H1 (cell line): ENCODE measurements around the gene TXNDC16. TPM values are rescaled to one million over a fixed set of nuclear protein-coding genes. Genes with fewer than 3 reads are reported as not detected.
A peak's percentile ranks its signal among the peaks of the same experiment; 100 is the strongest.

Experiments
- CTCF ChIA-PET: fragments of 300-600 bp; sonication (Branson Sonifier 250); formaldehyde crosslinking; loops from one replicate; lab custom pipeline; 2021; ENCODE audit not compliant: partially characterized antibody; lab: Charles Lee
- POLR2A ChIA-PET: fragments of 300-600 bp; sonication (Branson Sonifier 250); formaldehyde crosslinking; loops from one replicate; lab custom pipeline; 2021; ENCODE audit warnings: inconsistent platforms; ENCODE audit not compliant: partially characterized antibody; lab: Charles Lee
- DNase-seq, 2 experiments: peaks; one replicate each; pipeline versions ENCODE4 v3.0.0 to v3.0.0-alpha.2; 2010 to 2022; ENCODE audit warnings: low spot score in 2 of 2, low read depth in 1 of 2, mixed read lengths in 1 of 2
- FAIRE-seq: peaks from 2 replicates; lab custom pipeline; 2011; peaks lifted over from hg19 to GRCh38; lab: Jason Lieb, UNC
- H2AFZ ChIP-seq: 2 replicates; pipeline ENCODE4 v1.8.1; 2012; ENCODE audit warnings: low read length, inconsistent platforms
- H2AK5ac ChIP-seq: 2 replicates; pipeline ENCODE4 v1.6.1; 2013; ENCODE audit warnings: low read depth, low read length
- H2BK120ac ChIP-seq: replicated peaks from 2 replicates; pipeline ENCODE3; 2013; ENCODE audit warnings: low read depth, low read length, inconsistent platforms
- H2BK12ac ChIP-seq: 2 replicates; pipeline ENCODE4 v1.6.1; 2013; ENCODE audit warnings: low read depth, low read length
- H2BK15ac ChIP-seq: 2 replicates; pipeline ENCODE4 v1.6.1; 2013; ENCODE audit warnings: low read length
- H2BK20ac ChIP-seq: 2 replicates; pipeline ENCODE4 v1.6.1; 2013; ENCODE audit warnings: low read length
- H2BK5ac ChIP-seq: 2 replicates; pipeline ENCODE4 v1.6.1; 2013; ENCODE audit warnings: low read depth, low read length
- H3K14ac ChIP-seq: 2 replicates; pipeline ENCODE4 v1.6.1; 2013; ENCODE audit warnings: inconsistent platforms; ENCODE audit not compliant: insufficient read length
- H3K18ac ChIP-seq: 2 replicates; pipeline ENCODE4 v1.6.1; 2013; ENCODE audit warnings: low read length; ENCODE audit errors: extremely low read depth
- H3K23ac ChIP-seq: 2 replicates; pipeline ENCODE4 v1.6.1; 2013; ENCODE audit warnings: inconsistent platforms; ENCODE audit not compliant: insufficient read length
- H3K23me2 ChIP-seq: 2 replicates; pipeline ENCODE4 v1.6.1; 2013; ENCODE audit warnings: low read depth, low read length
- H3K27ac ChIP-seq: 2 replicates; pipeline ENCODE4 v1.6.1; 2011; ENCODE audit warnings: low read depth, low read length, inconsistent platforms
- H3K27me3 ChIP-seq, 4 experiments: replicated peaks in 1 of 4; 1 replicate in 1 of 4; 2 replicates in 3 of 4; pipeline versions ENCODE4 v1.6.1 to v1.8.1; 2011 to 2013; ENCODE audit warnings: low read length in 3 of 4, mild to moderate bottlenecking in 3 of 4, inconsistent platforms in 2 of 4, mixed read lengths in 2 of 4, moderate library complexity in 1 of 4; ENCODE audit not compliant: control insufficient read depth in 3 of 4, insufficient read depth in 3 of 4; ENCODE audit errors: extremely low read depth in 1 of 4
- H3K36me3 ChIP-seq, 4 experiments: 2 replicates each; pipeline versions ENCODE4 v1.6.1 to v1.8.1; 2011 to 2013; ENCODE audit warnings: mild to moderate bottlenecking in 4 of 4, low read length in 3 of 4, moderate library complexity in 2 of 4, control low read depth in 1 of 4, inconsistent platforms in 1 of 4; ENCODE audit not compliant: insufficient read depth in 4 of 4, control insufficient read depth in 2 of 4
- H3K4ac ChIP-seq: replicated peaks from 2 replicates; pipeline ENCODE3; 2013; ENCODE audit warnings: low read length, low read depth, mixed read lengths, inconsistent platforms; ENCODE audit not compliant: insufficient read length
- H3K4me1 ChIP-seq, 4 experiments: replicated peaks in 1 of 4; 1 replicate in 1 of 4; 2 replicates in 3 of 4; pipeline versions ENCODE4 v1.6.1 to v1.8.1; 2011 to 2013; ENCODE audit warnings: low read length in 3 of 4, inconsistent platforms in 2 of 4, mixed read lengths in 1 of 4; ENCODE audit not compliant: insufficient read depth in 4 of 4, control insufficient read depth in 3 of 4
- H3K4me2 ChIP-seq, 2 experiments: 2 replicates each; pipeline versions ENCODE4 v1.6.1 to v1.8.1; 2011 to 2013; ENCODE audit warnings: low read depth in 2 of 2, low read length in 2 of 2, control low read depth in 1 of 2, inconsistent platforms in 1 of 2, mild to moderate bottlenecking in 1 of 2; ENCODE audit not compliant: insufficient read depth in 1 of 2
- H3K4me3 ChIP-seq, 4 experiments: fragments of 200-600, 300-600 bp in 1 of 4; sonication (generic), shearing (Covaris generic), sonication (Bioruptor Twin) in 1 of 4; 2 replicates each; pipeline versions ENCODE4 v1.5.1 to v1.8.1; 2011 to 2016; ENCODE audit warnings: low read length in 4 of 4, low read depth in 3 of 4, control low read depth in 2 of 4, inconsistent platforms in 2 of 4, mild to moderate bottlenecking in 2 of 4, mixed read lengths in 1 of 4, moderate library complexity in 1 of 4; ENCODE audit not compliant: insufficient read depth in 2 of 4; ENCODE audit errors: extremely low read depth in 1 of 4
- H3K56ac ChIP-seq: replicated peaks from 2 replicates; pipeline ENCODE3; 2013; ENCODE audit warnings: low read depth, mild to moderate bottlenecking, mixed read lengths, low read length, inconsistent platforms; ENCODE audit not compliant: insufficient read length
- H3K79me1 ChIP-seq: 2 replicates; pipeline ENCODE4 v1.6.1; 2013; ENCODE audit warnings: low read depth, low read length, control low read depth
- H3K79me2 ChIP-seq, 2 experiments: 2 replicates each; pipeline versions ENCODE4 v1.6.1 to v1.8.1; 2012 to 2013; ENCODE audit warnings: low read length in 2 of 2, mild to moderate bottlenecking in 2 of 2, inconsistent platforms in 1 of 2; ENCODE audit not compliant: insufficient read depth in 2 of 2, control insufficient read depth in 1 of 2
- H3K9ac ChIP-seq, 4 experiments: replicated peaks in 1 of 4; 1 replicate in 1 of 4; 2 replicates in 3 of 4; pipeline versions ENCODE4 v1.6.1 to v1.8.1; 2011 to 2013; ENCODE audit warnings: low read depth in 3 of 4, low read length in 3 of 4, control low read depth in 2 of 4, mild to moderate bottlenecking in 2 of 4, moderate library complexity in 2 of 4, inconsistent platforms in 1 of 4; ENCODE audit errors: extremely low read depth in 1 of 4
- H3K9me3 ChIP-seq, 2 experiments: 2 replicates each; pipeline versions ENCODE4 v1.6.1 to v1.8.1; 2012 to 2013; ENCODE audit warnings: mild to moderate bottlenecking in 2 of 2, moderate library complexity in 2 of 2, control low read depth in 1 of 2, inconsistent platforms in 1 of 2, low read depth in 1 of 2, low read length in 1 of 2, mixed read lengths in 1 of 2; ENCODE audit not compliant: insufficient read depth in 2 of 2
- H4K20me1 ChIP-seq, 2 experiments: replicated peaks in 1 of 2; 2 replicates each; pipeline versions ENCODE3 to v1.8.1; 2011 to 2013; ENCODE audit warnings: inconsistent platforms in 2 of 2, low read length in 2 of 2, mild to moderate bottlenecking in 1 of 2; ENCODE audit not compliant: insufficient read depth in 2 of 2, control insufficient read depth in 1 of 2
- H4K5ac ChIP-seq: 2 replicates; pipeline ENCODE4 v1.6.1; 2013; ENCODE audit warnings: low read length, low read depth, mixed read lengths, inconsistent platforms; ENCODE audit not compliant: insufficient read length
- H4K8ac ChIP-seq: 2 replicates; pipeline ENCODE4 v1.8.0; 2013; ENCODE audit warnings: mild to moderate bottlenecking, moderate library complexity, low read length, inconsistent platforms; ENCODE audit not compliant: insufficient read depth; ENCODE audit errors: extremely low read depth
- H4K91ac ChIP-seq: replicated peaks from 2 replicates; pipeline ENCODE3; 2013; ENCODE audit warnings: low read length, mixed read lengths, inconsistent platforms; ENCODE audit not compliant: insufficient read length
- POLR2A ChIP-seq, 2 experiments: IDR thresholded peaks; 1 replicate in 1 of 2; 2 replicates in 1 of 2; pipeline ENCODE4 v1.6.1; 2011; ENCODE audit warnings: low read depth in 2 of 2, low read length in 2 of 2, mild to moderate bottlenecking in 2 of 2; ENCODE audit errors: control extremely low read depth in 1 of 2
- RAD21 ChIP-seq, 2 experiments: IDR thresholded peaks in 1 of 2; conservative IDR thresholded peaks in 1 of 2; 2 replicates each; pipeline ENCODE4 v1.6.1; 2011; ENCODE audit warnings: low read depth in 2 of 2, low read length in 2 of 2, improper control_type of control experiment in 1 of 2, inconsistent platforms in 1 of 2, mild to moderate bottlenecking in 1 of 2, moderate library complexity in 1 of 2
- WGBS, 2 experiments: shearing (Covaris generic) in 1 of 2; methylation state at CpG; one replicate each; pipeline versions ENCODE4 v1.1.6 to v1.1.7; 2013 to 2015; ENCODE audit warnings: low lambda C conversion rate in 2 of 2, mixed read lengths in 2 of 2, inconsistent platforms in 1 of 2, low coverage in 1 of 2, missing lambda C conversion rate in 1 of 2; ENCODE audit not compliant: insufficient replicate concordance in 2 of 2, insufficient coverage in 1 of 2, insufficient read length in 1 of 2; ENCODE audit errors: extremely low coverage in 1 of 2, missing lambda C conversion rate in 1 of 2; 5-methylcytosine and 5-hydroxymethylcytosine counted together
- polyA plus RNA-seq, 7 experiments: library from polyadenylated mRNA; depleted of rRNA in 3 of 7; stranded (reverse) in 5 of 7; unstranded in 2 of 7; fragments of >200 nt in 5 of 7; fragments of 200-250 nt in 2 of 7; gene quantifications; 1 replicate in 5 of 7; 2 replicates in 1 of 7; 4 replicates in 1 of 7; pipeline versions ENCODE4 v1.2.1 to v1.2.3, GENCODE V29; 2011 to 2013; ENCODE audit warnings: missing spikeins in 2 of 7, mixed read lengths in 2 of 7
- total RNA-seq: library from RNA; stranded (reverse); fragmentation: NEBNext Ultra II Directional; extraction: Animal tissue kit (Norgen Biotek cat#: 25700); gene quantifications from 2 replicates; pipeline ENCODE4 v1.2.1, GENCODE V29; 2021
- TF ChIP-seq, protein P1 (sequence below), 3 experiments: IDR thresholded peaks; 1 replicate in 2 of 3; 2 replicates in 1 of 3; pipeline versions ENCODE4 v1.5.1 to v1.6.1; 2011; ENCODE audit warnings: low read length in 3 of 3, mild to moderate bottlenecking in 3 of 3, inconsistent platforms in 2 of 3, low read depth in 1 of 3, moderate library complexity in 1 of 3; ENCODE audit not compliant: insufficient read depth in 1 of 3; ENCODE audit errors: control extremely low read depth in 1 of 3

The TXNDC16 gene
- total and polyA plus RNA-seq, 2 of the 8 experiments (the other 6 are each of a cell fraction or from before 2014, with no cell fraction given) = 6.7 to 14.3 TPM

GRCh38 chr14:52527052-52527451 is 25.3 kb downstream of the TXNDC16 start:
- FAIRE-seq = no peak
- ChIA-PET POLR2A (interaction anchor here (0.9 to 1.3 kb wide), 2 partner anchors 10 to 173 kb away, joined by 3 read pairs; no protein-coding TSS in a partner anchor), CTCF (interaction anchor here (0.7 to 1.2 kb wide), 4 partner anchors 9 to 223 kb away, joined by 3 to 4 read pairs (median 3); no protein-coding TSS in a partner anchor)
- Histone ChIP-seq H2BK15ac (no peak overlapping the region), H3K27ac (no peak overlapping the region), H3K79me2 (no peaks in the 10 kb centered on the region), H3K23ac (no peak overlapping the region), H3K56ac (no peak overlapping the region), H3K18ac (no peak overlapping the region), H3K4ac (no peak overlapping the region), H2BK12ac (no peak overlapping the region), H3K9ac (no peak overlapping the region), H3K23me2 (no peaks in the 10 kb centered on the region), H4K20me1 (no peaks in the 10 kb centered on the region), H2AFZ (no peak overlapping the region), H3K4me1 (no peaks in the 10 kb centered on the region), H4K8ac (no peak overlapping the region), H2BK120ac (no peak overlapping the region), H3K4me3 (no peak overlapping the region), H4K5ac (no peak overlapping the region), H3K79me1 (no peaks in the 10 kb centered on the region), H3K14ac (no peak overlapping the region), H3K36me3 (no peaks in the 10 kb centered on the region), H4K91ac (no peak overlapping the region), H2AK5ac (no peak overlapping the region), H3K4me2 (no peak overlapping the region), H2BK20ac (no peak overlapping the region), H3K27me3 (no peaks in the 10 kb centered on the region), H2BK5ac (no peak overlapping the region), H3K9me3 (no peaks in the 10 kb centered on the region)
- DNase-seq = no peak
- WGBS, 2 experiments = 84% methylated on average over 4 of the region's 4 CpGs; no CpG with 5 or more reads in 1 of the 2 experiments
- TF ChIP-seq, protein P1, sequence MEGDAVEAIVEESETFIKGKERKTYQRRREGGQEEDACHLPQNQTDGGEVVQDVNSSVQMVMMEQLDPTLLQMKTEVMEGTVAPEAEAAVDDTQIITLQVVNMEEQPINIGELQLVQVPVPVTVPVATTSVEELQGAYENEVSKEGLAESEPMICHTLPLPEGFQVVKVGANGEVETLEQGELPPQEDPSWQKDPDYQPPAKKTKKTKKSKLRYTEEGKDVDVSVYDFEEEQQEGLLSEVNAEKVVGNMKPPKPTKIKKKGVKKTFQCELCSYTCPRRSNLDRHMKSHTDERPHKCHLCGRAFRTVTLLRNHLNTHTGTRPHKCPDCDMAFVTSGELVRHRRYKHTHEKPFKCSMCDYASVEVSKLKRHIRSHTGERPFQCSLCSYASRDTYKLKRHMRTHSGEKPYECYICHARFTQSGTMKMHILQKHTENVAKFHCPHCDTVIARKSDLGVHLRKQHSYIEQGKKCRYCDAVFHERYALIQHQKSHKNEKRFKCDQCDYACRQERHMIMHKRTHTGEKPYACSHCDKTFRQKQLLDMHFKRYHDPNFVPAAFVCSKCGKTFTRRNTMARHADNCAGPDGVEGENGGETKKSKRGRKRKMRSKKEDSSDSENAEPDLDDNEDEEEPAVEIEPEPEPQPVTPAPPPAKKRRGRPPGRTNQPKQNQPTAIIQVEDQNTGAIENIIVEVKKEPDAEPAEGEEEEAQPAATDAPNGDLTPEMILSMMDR (IDR thresholded peaks at IDR 0.05; ENCODE audit: control extremely low read depth in 1 of 3, insufficient read depth in 1 of 3, low read depth in 1 of 3, low read length in 3 of 3) = peak in 1 of 3 experiments; percentile 14; a peak in 1 of 4 replicates
- no peak for TF ChIP-seq POLR2A (IDR thresholded peaks at IDR 0.05; ENCODE audit: control extremely low read depth in 1 of 2, low read depth in 2 of 2, low read length in 2 of 2)
- peak in 1 of 2 experiments; percentile 8; a peak in 1 of 4 replicates for TF ChIP-seq RAD21 (IDR thresholded peaks at IDR 0.05 in 1 of 2, conservative IDR thresholded peaks at IDR 0.05 in 1 of 2; ENCODE audit: low read depth in 2 of 2, low read length in 2 of 2)
